Fibroblast of the aortic adventitia (primary cell): ENCODE results near the gene BRMS1. TPM values are rescaled to one million over a fixed set of nuclear protein-coding genes. Genes with fewer than 3 reads are reported as not detected.

ENCODE experiments used
- DNase-seq: peaks from one replicate; pipeline ENCODE4 v3.0.0-alpha.2; 2010; ENCODE audit warnings: low read depth
- H3K4me3 ChIP-seq: 2 replicates; pipeline ENCODE4 v1.5.1; 2011; ENCODE audit warnings: low read depth, mild to moderate bottlenecking, control low read depth, low read length, moderate library complexity
- total RNA-seq: library from RNA; depleted of rRNA; stranded (reverse); fragments of >200 nt; gene quantifications from 2 replicates; pipeline ENCODE4 v1.2.3, GENCODE V29; 2012; ENCODE audit warnings: low replicate concordance
- TF ChIP-seq, protein P1 (sequence below): IDR thresholded peaks from 2 replicates; pipeline ENCODE4 v1.5.1; 2011; ENCODE audit warnings: mild to moderate bottlenecking, low read length, control low read depth, inconsistent platforms; ENCODE audit not compliant: insufficient read depth

BRMS1 gene
- total RNA-seq, 1 donor, result 38.5 TPM

DNA sequence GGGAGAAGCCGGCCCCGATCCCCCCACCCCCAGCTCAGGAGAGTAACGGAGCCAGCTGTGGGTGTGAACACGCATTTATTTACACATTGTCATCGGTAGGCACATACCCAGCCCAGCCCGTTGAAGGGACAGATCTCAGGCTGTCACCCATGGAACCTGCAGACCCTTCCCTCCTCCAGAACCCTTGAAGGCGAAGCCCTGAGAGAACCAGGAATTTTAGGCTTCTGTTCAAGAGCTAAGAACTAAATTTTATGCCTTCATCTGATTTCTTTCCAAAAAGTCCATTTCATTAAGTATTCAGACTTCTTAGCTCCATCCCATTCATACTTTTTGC, 379 bp upstream of the BRMS1 start:
- no peak for DNase-seq
- TF ChIP-seq, protein P1, sequence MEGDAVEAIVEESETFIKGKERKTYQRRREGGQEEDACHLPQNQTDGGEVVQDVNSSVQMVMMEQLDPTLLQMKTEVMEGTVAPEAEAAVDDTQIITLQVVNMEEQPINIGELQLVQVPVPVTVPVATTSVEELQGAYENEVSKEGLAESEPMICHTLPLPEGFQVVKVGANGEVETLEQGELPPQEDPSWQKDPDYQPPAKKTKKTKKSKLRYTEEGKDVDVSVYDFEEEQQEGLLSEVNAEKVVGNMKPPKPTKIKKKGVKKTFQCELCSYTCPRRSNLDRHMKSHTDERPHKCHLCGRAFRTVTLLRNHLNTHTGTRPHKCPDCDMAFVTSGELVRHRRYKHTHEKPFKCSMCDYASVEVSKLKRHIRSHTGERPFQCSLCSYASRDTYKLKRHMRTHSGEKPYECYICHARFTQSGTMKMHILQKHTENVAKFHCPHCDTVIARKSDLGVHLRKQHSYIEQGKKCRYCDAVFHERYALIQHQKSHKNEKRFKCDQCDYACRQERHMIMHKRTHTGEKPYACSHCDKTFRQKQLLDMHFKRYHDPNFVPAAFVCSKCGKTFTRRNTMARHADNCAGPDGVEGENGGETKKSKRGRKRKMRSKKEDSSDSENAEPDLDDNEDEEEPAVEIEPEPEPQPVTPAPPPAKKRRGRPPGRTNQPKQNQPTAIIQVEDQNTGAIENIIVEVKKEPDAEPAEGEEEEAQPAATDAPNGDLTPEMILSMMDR, result no peak
- peak overlapping the region; percentile 98 for H3K4me3 ChIP-seq

DNA sequence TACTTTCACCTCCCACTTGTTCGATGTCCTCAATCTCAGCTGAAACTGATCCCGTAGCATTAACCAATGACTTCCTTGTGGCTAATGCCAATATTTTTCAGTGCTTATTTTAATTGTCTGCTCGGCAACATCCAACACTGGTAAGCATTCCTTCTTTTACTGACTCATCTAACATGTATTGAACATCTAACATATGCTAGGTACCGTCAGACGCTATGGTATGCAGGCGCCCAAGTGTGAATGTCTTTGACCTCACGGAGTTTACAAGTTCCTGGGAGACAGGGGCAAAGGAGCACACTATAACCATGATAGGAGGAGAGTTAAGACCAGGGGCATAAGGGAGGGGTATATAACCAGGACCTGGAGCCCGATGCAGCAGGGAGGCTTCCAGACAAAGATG, 1.7 kb downstream of the BRMS1 start:
- no peak overlapping the region for H3K4me3 ChIP-seq
- TF ChIP-seq, protein P1, result no peak
- DNase-seq, result no peak

DNA sequence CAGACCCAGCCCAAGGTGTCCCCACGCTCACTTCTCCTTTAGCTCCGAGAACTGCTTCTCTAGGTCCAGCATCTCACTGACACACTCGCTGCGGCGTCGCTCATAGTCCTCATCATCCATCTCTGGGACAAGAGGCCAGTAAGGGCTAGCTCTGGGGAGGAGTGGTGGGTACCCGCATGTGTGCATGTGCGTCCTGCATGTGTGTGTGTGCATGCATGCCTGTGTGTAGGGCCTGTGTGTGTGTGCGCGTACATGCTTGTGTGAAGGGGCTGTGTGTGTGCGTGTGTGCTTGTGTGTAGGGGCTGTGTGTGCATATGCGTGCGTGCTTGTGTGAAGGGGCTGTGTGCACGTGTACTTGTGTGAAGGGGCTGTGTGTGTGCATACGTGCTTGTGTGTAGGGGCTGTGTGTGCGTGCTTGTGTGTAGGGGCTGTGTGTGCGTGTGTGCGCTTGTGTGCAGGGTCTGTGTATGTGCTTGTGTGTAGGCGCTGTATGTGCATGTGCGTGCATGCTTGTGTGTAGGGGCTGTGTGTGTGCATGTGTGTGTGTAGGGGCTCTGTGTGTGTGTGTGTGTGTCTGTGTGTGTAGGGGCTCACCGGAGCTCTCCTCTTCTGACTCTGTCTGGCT, 3.3 kb downstream of the BRMS1 start:
- TF ChIP-seq, protein P1, result no peak
- no peak overlapping the region for H3K4me3 ChIP-seq
- DNase-seq, result no peak

DNA sequence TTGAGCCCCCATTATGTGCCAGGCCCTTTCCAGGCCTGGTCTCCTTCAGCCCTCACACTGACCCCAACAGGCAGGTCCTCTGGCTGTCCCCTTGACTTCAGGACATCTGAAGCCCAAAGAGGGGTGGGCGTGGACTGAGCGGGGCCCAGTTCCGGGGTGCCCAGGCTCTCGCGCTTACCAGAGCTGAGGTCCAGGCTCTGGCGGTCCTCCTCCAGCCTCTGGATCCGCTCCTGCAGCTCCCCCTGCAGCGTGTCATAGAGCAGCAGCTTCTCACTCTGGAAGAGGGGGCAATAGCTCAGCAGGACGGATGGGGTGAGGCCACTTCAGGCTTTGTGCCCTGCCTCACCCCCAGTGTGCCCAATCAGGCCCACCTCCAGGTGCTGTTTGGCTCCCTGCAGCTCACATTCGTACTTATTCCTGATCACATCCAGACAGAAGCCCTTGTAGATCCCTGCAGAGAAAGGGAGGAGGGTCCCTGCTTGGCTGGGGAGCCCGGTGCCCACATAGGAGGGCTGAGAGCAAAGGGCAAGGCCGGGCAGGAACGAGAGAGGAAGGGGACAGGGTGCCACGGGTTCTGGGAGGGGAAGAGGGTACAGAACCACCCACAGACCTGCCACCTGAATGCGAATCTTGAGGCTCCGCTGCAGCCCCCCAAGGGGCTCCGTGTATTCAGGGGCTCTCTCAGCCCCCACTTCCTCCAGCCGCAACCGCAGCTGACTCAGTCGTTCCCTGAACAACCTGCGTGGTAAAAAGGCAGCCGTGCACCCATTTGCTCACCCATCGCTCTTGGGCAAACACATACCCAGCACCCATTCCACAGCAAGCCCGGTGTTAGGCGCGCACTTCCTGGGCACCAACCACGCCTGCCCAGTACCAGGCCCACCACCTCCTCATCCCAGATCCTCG, 4.1 kb downstream of the BRMS1 start:
- H3K4me3 ChIP-seq, result no peak overlapping the region
- DNase-seq, result no peak
- TF ChIP-seq, protein P1, result no peak

- TF ChIP-seq, protein P1, result no peak
- no peak overlapping the region for H3K4me3 ChIP-seq
- no peak for DNase-seq
These were observed 5.0 kb downstream of the BRMS1 start for GRCh38 chr11:66339686-66340483.

DNA sequence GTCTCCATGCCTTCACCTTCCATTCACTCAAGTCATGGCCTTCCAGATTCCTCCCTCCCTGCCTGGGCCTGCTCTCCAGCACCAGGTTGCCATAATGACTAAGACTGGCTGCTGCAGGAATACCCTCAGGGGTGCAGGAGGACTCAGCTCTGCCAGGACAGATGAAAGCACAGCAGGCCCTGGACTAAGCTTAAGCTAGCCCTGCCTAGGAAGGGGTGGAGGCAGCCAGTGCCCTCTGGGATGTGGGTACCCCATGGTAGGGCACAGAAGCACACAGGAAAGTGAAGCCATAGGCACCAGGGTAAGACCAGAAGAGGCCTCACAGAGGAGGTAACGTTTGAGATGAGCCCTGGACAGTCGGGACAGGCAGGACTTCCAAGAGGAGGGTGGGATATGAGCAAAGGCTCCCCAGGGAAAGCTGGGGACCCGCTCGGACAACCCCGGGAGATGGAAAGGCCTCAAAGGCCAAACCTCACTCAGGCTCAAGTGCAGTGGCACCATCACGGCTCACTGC, 5.7 kb downstream of the BRMS1 start:
- H3K4me3 ChIP-seq, result no peak overlapping the region
- TF ChIP-seq, protein P1, result no peak
- no peak for DNase-seq
